Naive B cell (primary cell): ENCODE results near the gene CD247. TPM values are rescaled to one million over a fixed set of nuclear protein-coding genes. Genes with fewer than 3 reads are reported as not detected.

ENCODE experiments used
- ATAC-seq, 2 donors: fragments of 150-1000 bp; cut with Tn5 transposase; 2 replicates each; pipeline ENCODE4 v1.10.0; 2021; ENCODE audit warnings: low read depth in 2 of 2, mild to moderate bottlenecking in 2 of 2, moderate library complexity in 2 of 2
- DNase-seq: peaks from one replicate; pipeline ENCODE4 v3.0.0; 2022
- H3K27ac Mint-ChIP-seq, 6 donors: one replicate each; pipeline ENCODE4 v1.8.0; 2020 to 2022; ENCODE audit warnings: mild to moderate bottlenecking in 6 of 6, mixed read lengths in 6 of 6, moderate library complexity in 5 of 6, inconsistent platforms in 2 of 6
- H3K27me3 Mint-ChIP-seq, 3 donors: one replicate each; pipeline ENCODE4 v1.8.0; 2021 to 2022; ENCODE audit warnings: mixed read lengths in 3 of 3, mild to moderate bottlenecking in 1 of 3
- H3K36me3 Mint-ChIP-seq, 2 donors: one replicate each; pipeline ENCODE4 v1.8.0; 2020 to 2022; ENCODE audit warnings: mixed read lengths in 2 of 2, inconsistent platforms in 1 of 2, mild to moderate bottlenecking in 1 of 2
- H3K4me1 Mint-ChIP-seq, 3 donors: one replicate each; pipeline ENCODE4 v1.8.0; 2020 to 2022; ENCODE audit warnings: mixed read lengths in 3 of 3, inconsistent platforms in 1 of 3, mild to moderate bottlenecking in 1 of 3, moderate library complexity in 1 of 3
- H3K4me3 Mint-ChIP-seq, 8 donors: one replicate each; pipeline ENCODE4 v1.8.0; 2020 to 2022; ENCODE audit warnings: mild to moderate bottlenecking in 8 of 8, mixed read lengths in 8 of 8, moderate library complexity in 8 of 8, inconsistent platforms in 2 of 8
- H3K9me3 Mint-ChIP-seq, 7 donors: one replicate each; pipeline ENCODE4 v1.8.0; 2020 to 2022; ENCODE audit warnings: mixed read lengths in 7 of 7, mild to moderate bottlenecking in 5 of 7, inconsistent platforms in 2 of 7, moderate library complexity in 1 of 7
- polyA plus RNA-seq, 6 donors: library from polyadenylated mRNA; unstranded; fragments of 300-500 nt; fragmentation: Illumina TruSeq; gene quantifications; one replicate each; pipeline ENCODE4 v1.2.3, GENCODE V29; 2021; ENCODE audit warnings: low read depth in 6 of 6

The CD247 gene
- polyA plus RNA-seq, 6 donors from 2014 or later = 1.2 to 4.5 (median 2.4) TPM

DNA sequence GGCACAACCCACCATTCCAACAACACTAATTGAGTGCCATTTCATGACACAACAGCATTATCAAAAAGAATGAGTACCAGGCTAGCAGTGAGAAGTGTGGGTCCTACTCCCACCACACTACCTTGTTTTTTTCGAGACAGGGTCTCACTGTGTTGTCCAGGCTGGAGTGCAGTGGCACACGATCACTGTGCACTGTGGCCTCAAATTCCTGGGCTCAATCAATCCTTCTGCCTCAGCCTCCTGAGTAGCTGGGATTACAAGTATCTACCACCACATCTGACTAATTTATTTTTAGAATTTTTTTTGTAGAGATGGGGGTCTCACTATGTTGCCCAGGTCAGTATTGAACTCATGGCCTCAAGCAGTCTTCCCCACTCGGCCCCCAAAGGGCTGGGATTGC is 30.7 kb downstream of the CD247 start:
- Mint-ChIP-seq H3K4me1 (peaks cover 0 to 1% (median 0%) of the 10 kb centered on the region in 3 donors), H3K36me3 (peaks cover 5 to 14% of the 10 kb centered on the region in 2 donors), H3K9me3 (peaks cover 0 to 7% (median 0%) of the 10 kb centered on the region in 7 donors), H3K4me3 (no peak overlapping the region), H3K27ac (no peak overlapping the region), H3K27me3 (peaks cover 27 to 61% (median 44%) of the 10 kb centered on the region in 3 donors)
- ATAC-seq (no peak), DNase-seq (no peak)

DNA sequence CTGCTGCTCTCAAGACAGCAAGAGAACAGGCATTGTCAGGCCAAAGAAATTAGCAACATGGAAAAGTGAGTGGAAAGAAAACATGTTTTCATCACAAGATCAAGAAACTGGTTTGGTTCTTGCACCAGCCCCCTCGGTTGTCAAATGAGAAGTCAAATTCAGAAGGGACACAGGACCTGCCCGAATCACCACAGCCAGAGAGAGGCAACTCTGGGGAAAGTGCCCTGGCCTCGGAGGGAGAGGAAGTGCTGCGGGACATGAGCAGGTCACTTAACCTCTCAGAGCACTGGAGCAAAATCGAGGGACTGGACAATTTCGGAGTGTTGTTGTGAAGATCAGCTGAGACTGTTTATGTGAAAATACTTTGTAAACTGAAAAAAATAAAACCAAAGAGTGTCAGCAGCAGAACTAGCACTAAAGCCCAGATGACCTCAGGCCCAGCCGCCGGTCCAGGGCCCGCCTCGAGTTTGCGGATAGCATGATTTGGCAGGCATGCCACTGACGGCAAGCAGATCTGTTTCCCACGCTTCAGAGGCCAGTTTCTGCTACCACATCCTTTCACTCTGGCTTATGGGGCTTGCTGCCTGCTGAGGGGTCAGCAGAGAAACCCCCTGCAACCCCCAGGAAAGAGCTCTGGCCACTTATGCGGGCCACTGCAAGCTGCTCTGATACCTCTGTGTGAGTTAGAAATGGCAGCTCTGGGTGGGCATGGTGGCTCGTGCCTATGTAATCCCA is 32.1 kb downstream of the CD247 start:
- Mint-ChIP-seq H3K36me3 (peaks cover 3 to 7% of the 10 kb centered on the region in 2 donors), H3K4me3 (no peak overlapping the region), H3K9me3 (no peaks in the 10 kb centered on the region), H3K27ac (peak overlapping the region in 1 of 6 donors; percentile 22), H3K4me1 (peaks cover 0 to 1% (median 0%) of the 10 kb centered on the region in 3 donors), H3K27me3 (peaks cover 14 to 55% (median 37%) of the 10 kb centered on the region in 3 donors)
- DNase-seq (no peak), ATAC-seq (no peak)

DNA sequence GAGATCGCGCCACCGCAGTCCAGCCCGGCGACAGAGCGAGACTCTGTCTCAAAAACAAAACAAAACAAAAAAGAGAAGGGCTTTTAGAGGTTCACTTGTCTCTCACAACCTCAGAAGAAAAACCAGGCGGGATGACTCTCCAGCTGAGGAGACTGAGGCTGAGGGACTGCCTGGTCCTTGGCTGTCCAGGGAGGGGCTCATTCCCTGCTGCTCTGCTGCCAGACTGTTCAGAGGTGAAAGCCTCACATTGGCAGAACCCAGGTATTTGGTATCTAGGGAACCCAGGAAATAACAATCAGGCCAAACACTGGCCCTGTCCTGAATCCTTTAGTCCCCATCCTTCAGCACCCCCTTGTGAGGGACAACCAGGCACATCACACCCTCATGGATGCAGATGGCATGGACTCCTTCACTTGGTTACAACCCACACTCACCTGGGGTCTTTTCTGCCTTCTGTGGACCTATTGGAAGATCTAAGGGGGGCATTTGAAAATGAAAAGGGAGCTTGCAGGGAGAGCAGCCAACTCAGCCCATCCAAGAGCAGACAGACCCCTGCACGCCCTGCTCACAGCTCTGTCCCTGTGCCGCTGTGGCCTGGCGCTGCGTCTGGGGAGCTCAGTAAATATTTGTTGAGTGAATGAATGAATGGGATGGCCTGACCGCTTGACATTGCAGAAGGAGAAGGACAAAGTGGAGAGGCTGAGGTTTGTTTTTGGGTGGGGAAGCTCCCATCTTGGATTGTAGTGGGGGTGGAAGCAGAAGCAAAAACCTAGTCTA is 33.4 kb downstream of the CD247 start:
- H3K4me1 Mint-ChIP-seq = peaks cover 0 to 1% (median 0%) of the 10 kb centered on the region in 3 donors
- H3K4me3 Mint-ChIP-seq = no peak overlapping the region
- peaks cover 14 to 50% (median 36%) of the 10 kb centered on the region in 3 donors for H3K27me3 Mint-ChIP-seq

DNA sequence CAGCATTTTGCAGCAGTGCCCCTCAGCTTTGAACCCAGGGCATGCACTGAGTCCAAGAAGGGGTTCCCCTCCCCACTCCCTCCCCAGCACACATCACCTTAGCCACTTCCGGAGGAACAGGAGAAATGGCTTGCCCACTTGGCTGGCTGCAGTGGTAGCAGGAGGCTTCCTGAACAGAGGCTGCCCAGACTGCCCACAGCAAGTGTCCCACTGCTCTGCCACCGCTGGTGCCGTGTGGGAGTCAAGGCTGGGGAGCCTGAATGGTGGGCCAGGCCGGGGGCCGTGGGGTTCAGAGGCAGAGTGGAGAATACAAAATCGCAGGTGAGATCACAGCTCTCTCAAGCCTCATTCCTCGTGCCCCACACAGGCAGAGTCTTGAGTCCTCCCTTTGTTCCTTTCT is 34.5 kb downstream of the CD247 start:
- Mint-ChIP-seq H3K4me1 (peaks cover 0 to 1% (median 0%) of the 10 kb centered on the region in 3 donors), H3K4me3 (no peak overlapping the region), H3K27me3 (peaks cover 11 to 56% (median 36%) of the 10 kb centered on the region in 3 donors), H3K36me3 (peaks cover 3 to 7% of the 10 kb centered on the region in 2 donors), H3K9me3 (no peaks in the 10 kb centered on the region), H3K27ac (no peak overlapping the region)
- no peak for ATAC-seq
- DNase-seq = no peak

More for the DNA sequence above, 33.4 kb downstream of the CD247 start:
- no peak for DNase-seq
- Mint-ChIP-seq H3K27ac (no peak overlapping the region), H3K9me3 (no peaks in the 10 kb centered on the region), H3K36me3 (peaks cover 3 to 7% of the 10 kb centered on the region in 2 donors)
- ATAC-seq = no peak

DNA sequence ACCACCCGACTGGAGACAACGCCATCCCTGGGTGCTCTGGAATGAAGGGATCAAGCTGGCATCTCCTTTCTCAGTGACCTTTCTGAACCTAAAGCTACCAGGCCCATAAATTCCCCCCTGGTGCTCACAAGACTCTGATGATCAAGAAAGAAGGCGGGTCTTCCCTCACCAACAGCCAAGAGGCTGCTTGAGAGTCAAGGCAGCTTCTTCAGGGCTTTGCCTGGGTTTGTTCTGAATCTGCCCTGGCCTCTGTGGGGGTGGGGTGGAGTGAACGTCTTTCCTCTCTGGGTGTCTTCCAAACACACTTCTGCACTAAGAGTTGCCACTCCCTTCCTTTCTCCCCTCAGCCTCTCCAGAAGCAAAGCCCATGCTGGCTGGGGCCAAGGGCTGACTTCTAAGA is 36.1 kb downstream of the CD247 start:
- Mint-ChIP-seq H3K36me3 (peaks cover 3 to 7% of the 10 kb centered on the region in 2 donors), H3K4me1 (peaks cover 0 to 1% (median 0%) of the 10 kb centered on the region in 3 donors), H3K4me3 (no peak overlapping the region), H3K9me3 (no peaks in the 10 kb centered on the region), H3K27ac (peak overlapping the region in 1 of 6 donors; percentile 61), H3K27me3 (peaks cover 15 to 50% (median 41%) of the 10 kb centered on the region in 3 donors)
- DNase-seq (no peak), ATAC-seq (no peak)

DNA sequence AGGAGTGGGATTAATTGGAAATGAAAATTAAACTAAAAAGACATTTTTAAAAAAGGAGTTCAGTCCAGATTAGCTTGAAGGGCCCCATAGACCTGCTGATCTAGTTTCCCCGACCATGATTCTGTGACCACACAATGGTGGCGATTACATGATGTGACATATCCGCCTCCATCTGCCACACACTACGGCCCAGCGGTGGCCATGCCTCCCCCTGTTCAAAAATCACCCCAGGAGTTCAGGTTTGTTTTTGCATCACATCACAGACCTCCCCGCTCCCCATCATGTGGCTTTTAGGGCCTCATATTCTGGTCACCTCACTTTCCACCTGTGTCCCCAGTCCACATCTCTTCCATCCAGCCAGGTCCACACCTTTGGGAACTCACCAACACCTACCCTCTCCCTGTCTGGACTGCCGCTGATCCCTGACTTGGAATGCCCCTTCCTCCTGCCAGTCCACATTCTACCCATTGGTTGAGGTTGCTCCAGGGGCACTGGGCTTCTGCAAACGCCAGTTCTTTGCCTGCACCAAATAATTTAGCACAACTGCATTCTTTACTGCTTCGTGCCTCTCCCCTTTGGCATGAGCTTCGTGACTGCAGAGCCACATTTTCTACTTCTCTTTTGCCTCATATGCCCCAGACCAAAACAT is 38.9 kb downstream of the CD247 start:
- ATAC-seq = no peak
- H3K9me3 Mint-ChIP-seq = peaks cover 0 to 6% (median 0%) of the 10 kb centered on the region in 7 donors
- H3K4me1 Mint-ChIP-seq = peaks cover 0 to 1% (median 0%) of the 10 kb centered on the region in 3 donors
- H3K27me3 Mint-ChIP-seq = peaks cover 21 to 36% (median 32%) of the 10 kb centered on the region in 3 donors
- no peak overlapping the region for H3K4me3 Mint-ChIP-seq
- H3K36me3 Mint-ChIP-seq = peaks cover 0 to 3% of the 10 kb centered on the region in 2 donors
- no peak overlapping the region for H3K27ac Mint-ChIP-seq
- no peak for DNase-seq

DNA sequence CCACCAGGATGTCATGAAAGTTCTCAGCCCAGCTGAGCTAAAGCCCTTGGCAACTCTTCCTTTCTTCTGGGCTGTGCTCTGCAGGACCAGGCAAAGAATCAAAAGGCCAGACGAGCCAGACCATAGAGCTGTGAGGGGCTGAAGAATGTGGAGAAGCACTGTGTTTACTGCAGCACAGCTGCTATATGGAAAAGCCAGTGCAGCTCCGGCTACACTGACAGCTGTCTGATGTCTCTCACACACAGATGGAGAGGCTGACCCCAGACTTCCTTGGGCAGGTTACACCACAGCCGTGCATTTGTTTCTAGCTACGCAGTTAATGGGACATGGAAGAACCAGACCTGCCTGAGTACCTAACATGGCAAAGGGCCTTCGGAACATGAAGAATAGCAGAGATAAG is 40.3 kb downstream of the CD247 start:
- ATAC-seq (no peak), DNase-seq (no peak)
- no peak overlapping the region for H3K4me3 Mint-ChIP-seq
- H3K9me3 Mint-ChIP-seq = peaks cover 0 to 6% (median 0%) of the 10 kb centered on the region in 7 donors
- H3K27me3 Mint-ChIP-seq = peaks cover 21 to 34% (median 30%) of the 10 kb centered on the region in 3 donors
- peaks cover 0 to 3% of the 10 kb centered on the region in 2 donors for H3K36me3 Mint-ChIP-seq
- peak overlapping the region in 1 of 6 donors; percentile 41 for H3K27ac Mint-ChIP-seq
- peaks cover 0 to 6% (median 4%) of the 10 kb centered on the region in 3 donors for H3K4me1 Mint-ChIP-seq

DNA sequence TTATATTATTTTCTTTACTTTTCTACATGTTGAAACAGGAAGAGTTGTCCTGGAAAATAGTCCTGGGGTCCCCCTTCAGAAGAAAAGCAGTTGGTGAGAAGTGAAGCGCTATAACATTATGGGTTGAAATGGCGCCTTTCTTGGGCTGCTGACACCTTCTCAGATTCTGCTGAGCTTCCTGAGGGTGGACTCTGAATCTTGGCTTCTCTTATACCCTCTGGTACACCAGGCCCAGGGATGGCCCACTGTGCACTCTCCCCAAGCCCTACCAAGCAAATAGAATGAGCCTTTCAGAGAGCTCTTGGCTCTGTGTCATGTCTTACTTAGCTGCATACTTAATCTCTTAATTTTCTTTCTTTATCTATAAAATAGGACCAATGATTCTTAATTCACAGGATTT is 42.3 kb downstream of the CD247 start:
- Mint-ChIP-seq H3K36me3 (no peaks in the 10 kb centered on the region), H3K27ac (no peak overlapping the region), H3K4me3 (no peak overlapping the region), H3K27me3 (peaks cover 21 to 26% (median 26%) of the 10 kb centered on the region in 3 donors), H3K9me3 (peaks cover 0 to 6% (median 0%) of the 10 kb centered on the region in 7 donors), H3K4me1 (peaks cover 0 to 6% (median 4%) of the 10 kb centered on the region in 3 donors)
- DNase-seq (no peak), ATAC-seq (no peak)

DNA sequence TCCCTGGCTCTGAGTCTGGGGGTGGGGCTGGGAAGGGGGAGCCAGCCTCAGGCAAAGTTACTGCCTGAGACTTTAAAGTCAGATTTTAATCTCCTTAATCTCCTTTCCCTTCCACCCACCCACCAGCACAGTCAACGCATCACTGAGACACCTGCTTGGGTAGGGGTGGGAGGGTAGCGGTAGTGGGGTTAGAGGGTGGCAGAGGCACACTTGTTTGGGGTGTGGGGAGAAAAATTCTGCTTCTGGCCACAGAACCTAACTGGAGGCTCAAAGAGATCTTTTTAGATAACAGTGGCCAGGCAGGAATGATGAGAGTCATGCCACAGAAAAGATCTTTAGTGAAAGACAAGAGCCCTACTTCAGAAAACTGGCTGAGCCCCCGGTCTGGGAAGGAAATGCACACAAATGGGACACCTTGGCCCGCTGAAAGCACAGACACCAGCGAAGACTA is 44.1 kb downstream of the CD247 start:
- no peaks in the 10 kb centered on the region for H3K36me3 Mint-ChIP-seq
- no peak overlapping the region for H3K27ac Mint-ChIP-seq
- no peak for DNase-seq
- H3K4me1 Mint-ChIP-seq = peaks cover 0 to 6% (median 4%) of the 10 kb centered on the region in 3 donors
- H3K27me3 Mint-ChIP-seq = peaks cover 19 to 26% (median 21%) of the 10 kb centered on the region in 3 donors
- no peak for ATAC-seq
- H3K4me3 Mint-ChIP-seq = no peak overlapping the region
- H3K9me3 Mint-ChIP-seq = peaks cover 0 to 6% (median 0%) of the 10 kb centered on the region in 7 donors

DNA sequence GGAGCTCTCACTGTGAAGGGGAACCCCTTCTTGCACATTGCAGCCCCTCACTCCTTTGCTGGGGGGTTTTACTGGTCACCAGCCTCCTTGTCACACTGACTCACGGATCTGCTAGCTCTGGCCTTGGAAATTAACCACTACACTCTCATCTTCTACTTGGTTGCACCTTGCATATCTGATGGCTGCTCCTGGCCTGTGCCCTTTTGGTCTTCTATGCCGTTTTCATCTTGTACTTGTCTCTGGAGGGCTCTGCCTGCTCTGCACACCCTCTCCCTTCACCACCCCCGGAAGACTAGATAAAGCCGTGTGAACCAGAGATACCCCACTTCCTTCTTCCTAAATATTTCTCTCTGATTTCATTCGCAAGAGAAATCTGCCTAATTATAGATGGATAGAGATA is 44.6 kb downstream of the CD247 start:
- ATAC-seq = no peak
- H3K27ac Mint-ChIP-seq = no peak overlapping the region
- H3K4me1 Mint-ChIP-seq = peaks cover 0 to 6% (median 4%) of the 10 kb centered on the region in 3 donors
- H3K4me3 Mint-ChIP-seq = no peak overlapping the region
- no peak for DNase-seq
- peaks cover 21 to 26% (median 24%) of the 10 kb centered on the region in 3 donors for H3K27me3 Mint-ChIP-seq
- peaks cover 0 to 6% (median 0%) of the 10 kb centered on the region in 7 donors for H3K9me3 Mint-ChIP-seq
- H3K36me3 Mint-ChIP-seq = no peaks in the 10 kb centered on the region

DNA sequence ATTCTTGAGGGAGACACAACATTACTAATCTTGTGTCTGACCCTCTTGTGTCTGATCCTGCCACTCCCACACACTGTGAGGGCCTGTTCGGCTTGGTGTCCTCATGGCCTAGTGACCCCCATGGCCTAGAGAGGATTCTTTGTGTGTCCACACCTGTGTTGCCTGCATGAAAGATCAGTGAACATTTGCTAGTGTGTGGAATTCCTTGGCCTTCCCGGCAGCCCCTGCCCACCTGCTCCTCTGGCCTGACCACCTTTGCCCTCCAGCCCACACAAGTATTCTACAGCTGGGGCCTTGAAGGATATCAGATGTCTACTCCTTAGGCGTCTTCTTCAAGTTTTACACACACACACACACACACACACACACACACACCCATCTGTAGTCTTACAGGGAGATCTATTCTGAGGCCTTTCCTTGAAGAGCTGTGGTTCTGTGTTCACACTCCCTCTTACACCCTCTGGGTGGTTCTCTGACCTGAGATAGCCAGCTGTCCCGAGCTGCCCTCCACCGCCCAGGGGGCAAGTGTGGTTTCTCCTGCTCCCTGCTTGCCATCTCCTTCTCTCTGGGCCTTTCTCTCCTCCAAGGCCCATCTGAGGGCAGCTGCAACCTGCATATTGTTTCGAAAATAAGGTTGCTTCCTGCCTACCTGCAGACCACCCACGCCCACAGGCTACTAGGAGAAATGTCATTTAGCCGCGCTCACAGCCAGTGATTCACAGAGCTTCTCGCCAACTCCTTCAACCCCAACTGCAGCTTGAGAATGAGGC is 45.4 kb downstream of the CD247 start:
- ATAC-seq (no peak), DNase-seq (no peak)
- peaks cover 17 to 26% (median 26%) of the 10 kb centered on the region in 3 donors for H3K27me3 Mint-ChIP-seq
- H3K4me1 Mint-ChIP-seq = peaks cover 0 to 6% (median 4%) of the 10 kb centered on the region in 3 donors
- no peak overlapping the region for H3K4me3 Mint-ChIP-seq
- H3K27ac Mint-ChIP-seq = peak overlapping the region in 1 of 6 donors; percentile 92
- peaks cover 0 to 6% (median 0%) of the 10 kb centered on the region in 7 donors for H3K9me3 Mint-ChIP-seq
- H3K36me3 Mint-ChIP-seq = no peaks in the 10 kb centered on the region

DNA sequence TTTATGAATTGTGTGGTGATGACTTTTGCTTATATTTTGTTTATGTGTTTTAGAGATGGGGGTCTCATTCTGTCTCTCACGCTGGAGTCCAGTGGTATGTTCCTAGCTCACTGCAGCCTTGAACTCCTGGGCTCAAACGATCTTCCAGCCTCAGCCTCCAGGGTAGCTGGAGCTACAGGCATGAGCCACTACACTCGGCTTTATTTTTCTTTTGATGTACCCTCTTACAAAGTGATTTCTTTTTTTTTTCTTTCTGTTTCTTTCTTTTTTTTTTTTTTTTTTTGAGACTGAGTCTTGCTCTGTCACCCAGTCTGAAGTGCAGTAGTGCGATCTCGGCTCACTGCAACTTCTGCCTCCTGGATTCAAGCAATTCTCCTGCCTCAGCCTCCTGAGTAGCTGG is 46.8 kb downstream of the CD247 start:
- peak overlapping the region in 1 of 6 donors; percentile 7 for H3K27ac Mint-ChIP-seq
- H3K9me3 Mint-ChIP-seq = peaks cover 0 to 6% (median 0%) of the 10 kb centered on the region in 7 donors
- H3K4me3 Mint-ChIP-seq = no peak overlapping the region
- H3K4me1 Mint-ChIP-seq = peaks cover 0 to 6% (median 4%) of the 10 kb centered on the region in 3 donors
- ATAC-seq = no peak
- DNase-seq = no peak
- no peaks in the 10 kb centered on the region for H3K36me3 Mint-ChIP-seq
- H3K27me3 Mint-ChIP-seq = peaks cover 11 to 16% (median 15%) of the 10 kb centered on the region in 3 donors
